NCI-H748 (cell line): ENCODE data around the gene XIRP1.
A peak's percentile ranks its signal among the peaks of the same experiment; 100 is the strongest.

ENCODE experiments used
- DNase-seq: peaks from one replicate; lab custom pipeline; 2025; ENCODE audit not compliant: unreplicated experiment; lab: John Stamatoyannopoulos, UW

XIRP1 gene

GRCh38 chr3:39144095-39144747 lies 48.2 kb downstream of the XIRP1 start:
- DNase-seq = peak; percentile 22

- no peak for DNase-seq
Measured at GRCh38 chr3:39143051-39143885, 49.1 kb downstream of the XIRP1 start.

GRCh38 chr3:39142067-39142466 lies 50.3 kb downstream of the XIRP1 start:
- peak; percentile 60 for DNase-seq

- peak; percentile 66 for DNase-seq
Measured at GRCh38 chr3:39141171-39141995, 51.0 kb downstream of the XIRP1 start.

- DNase-seq = no peak
Measured at GRCh38 chr3:39140341-39140971, 51.9 kb downstream of the XIRP1 start.

GRCh38 chr3:39139442-39139841 lies 53.0 kb downstream of the XIRP1 start:
- DNase-seq = no peak

GRCh38 chr3:39138804-39139415 lies 53.5 kb downstream of the XIRP1 start:
- no peak for DNase-seq

GRCh38 chr3:39137991-39138803 lies 54.2 kb downstream of the XIRP1 start:
- no peak for DNase-seq

GRCh38 chr3:39137435-39137936 lies 54.9 kb downstream of the XIRP1 start:
- no peak for DNase-seq

GRCh38 chr3:39136533-39137434 lies 55.6 kb downstream of the XIRP1 start:
- DNase-seq = no peak

GRCh38 chr3:39135170-39135805 lies 57.1 kb downstream of the XIRP1 start:
- no peak for DNase-seq

- DNase-seq = no peak
Measured at GRCh38 chr3:39134305-39134704, 58.1 kb downstream of the XIRP1 start.

- DNase-seq = no peak
Measured at GRCh38 chr3:39133822-39134221, 58.6 kb downstream of the XIRP1 start.
